ENCODE measurements around the gene CD248.

DNA sequence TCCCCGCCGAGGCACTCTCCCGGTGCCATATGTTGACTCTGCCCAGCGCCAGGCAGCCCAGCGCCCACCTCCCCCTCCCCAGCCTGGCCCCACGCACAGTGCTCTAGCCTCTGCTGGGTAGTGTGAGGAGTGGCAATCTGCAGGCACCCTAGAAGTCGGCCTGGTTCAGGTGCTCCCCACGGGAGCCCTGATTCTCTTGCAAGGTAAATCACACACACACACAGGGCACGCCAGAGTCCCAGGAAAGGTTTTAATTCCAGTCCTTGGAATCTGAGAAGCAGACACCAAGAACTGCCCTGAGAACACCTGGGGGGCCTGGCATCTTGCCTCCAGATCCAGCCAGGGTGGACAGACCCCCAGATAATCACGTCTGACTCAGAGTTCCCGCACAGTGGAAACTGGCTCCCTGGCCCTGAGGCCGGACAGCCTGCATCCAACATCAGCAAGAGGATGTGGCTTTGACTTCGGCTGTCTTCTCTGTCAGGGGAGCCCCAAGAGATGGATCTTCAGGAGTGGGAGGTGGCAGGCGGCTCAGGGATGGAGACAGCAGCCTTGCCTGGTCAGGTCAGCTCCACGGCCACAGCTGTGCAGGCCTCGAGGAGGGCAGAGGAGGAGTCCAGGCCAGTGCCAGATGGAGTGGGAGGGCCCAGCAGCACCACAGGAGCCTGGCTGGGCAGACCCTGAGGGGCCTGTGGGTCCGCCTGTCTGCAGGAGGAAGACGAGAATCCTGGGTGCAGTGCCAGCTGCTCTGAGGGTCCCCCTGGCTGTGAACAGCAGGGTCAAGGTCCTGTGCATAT lies 20.5 kb upstream of the CD248 start:
- TF ChIP-seq SIN3A (IDR thresholded peaks at IDR 0.05; ENCODE audit: borderline replicate concordance, insufficient read depth, low read length): no peak
- no peak for TF ChIP-seq TAF1 (IDR thresholded peaks at IDR 0.05; ENCODE audit: borderline replicate concordance, insufficient read depth, low read length)
- TF ChIP-seq POLR2AphosphoS5 (IDR thresholded peaks at IDR 0.05; ENCODE audit: low read depth, low read length): no peak
- TF ChIP-seq, protein P1, sequence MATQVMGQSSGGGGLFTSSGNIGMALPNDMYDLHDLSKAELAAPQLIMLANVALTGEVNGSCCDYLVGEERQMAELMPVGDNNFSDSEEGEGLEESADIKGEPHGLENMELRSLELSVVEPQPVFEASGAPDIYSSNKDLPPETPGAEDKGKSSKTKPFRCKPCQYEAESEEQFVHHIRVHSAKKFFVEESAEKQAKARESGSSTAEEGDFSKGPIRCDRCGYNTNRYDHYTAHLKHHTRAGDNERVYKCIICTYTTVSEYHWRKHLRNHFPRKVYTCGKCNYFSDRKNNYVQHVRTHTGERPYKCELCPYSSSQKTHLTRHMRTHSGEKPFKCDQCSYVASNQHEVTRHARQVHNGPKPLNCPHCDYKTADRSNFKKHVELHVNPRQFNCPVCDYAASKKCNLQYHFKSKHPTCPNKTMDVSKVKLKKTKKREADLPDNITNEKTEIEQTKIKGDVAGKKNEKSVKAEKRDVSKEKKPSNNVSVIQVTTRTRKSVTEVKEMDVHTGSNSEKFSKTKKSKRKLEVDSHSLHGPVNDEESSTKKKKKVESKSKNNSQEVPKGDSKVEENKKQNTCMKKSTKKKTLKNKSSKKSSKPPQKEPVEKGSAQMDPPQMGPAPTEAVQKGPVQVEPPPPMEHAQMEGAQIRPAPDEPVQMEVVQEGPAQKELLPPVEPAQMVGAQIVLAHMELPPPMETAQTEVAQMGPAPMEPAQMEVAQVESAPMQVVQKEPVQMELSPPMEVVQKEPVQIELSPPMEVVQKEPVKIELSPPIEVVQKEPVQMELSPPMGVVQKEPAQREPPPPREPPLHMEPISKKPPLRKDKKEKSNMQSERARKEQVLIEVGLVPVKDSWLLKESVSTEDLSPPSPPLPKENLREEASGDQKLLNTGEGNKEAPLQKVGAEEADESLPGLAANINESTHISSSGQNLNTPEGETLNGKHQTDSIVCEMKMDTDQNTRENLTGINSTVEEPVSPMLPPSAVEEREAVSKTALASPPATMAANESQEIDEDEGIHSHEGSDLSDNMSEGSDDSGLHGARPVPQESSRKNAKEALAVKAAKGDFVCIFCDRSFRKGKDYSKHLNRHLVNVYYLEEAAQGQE (IDR thresholded peaks at IDR 0.05; ENCODE audit: insufficient read depth in 1 of 2, low read depth in 2 of 2, low read length in 2 of 2): no peak

Data from PFSK-1 (cell line).